DND-41 (cell line): ENCODE data around the gene HOXA3.

Experiments used
- ATAC-seq: fragments of 200-7000 bp; cut with Tn5 transposase; 3 replicates; pipeline ENCODE4 v1.9.1; 2021; ENCODE audit warnings: low read depth; ENCODE audit not compliant: insufficient read depth
- DNase-seq: peaks from one replicate; pipeline ENCODE4 v3.0.0-alpha.2; 2020
- H2AFZ ChIP-seq: 2 replicates; pipeline ENCODE4 v1.6.0; 2012; ENCODE audit warnings: low read depth, low read length
- H3K27ac ChIP-seq: 2 replicates; pipeline ENCODE4 v1.5.1; 2012; ENCODE audit warnings: low read length, inconsistent platforms
- H3K27me3 ChIP-seq: fragments of 200-600 bp; sonication (generic); 2 replicates; pipeline ENCODE4 v1.6.0; 2012; ENCODE audit warnings: low read length, mild to moderate bottlenecking, inconsistent platforms; ENCODE audit not compliant: insufficient read depth, poor library complexity
- H3K36me3 ChIP-seq: 2 replicates; pipeline ENCODE4 v1.5.1; 2012; ENCODE audit warnings: low read length, inconsistent platforms; ENCODE audit not compliant: insufficient read depth
- H3K4me1 ChIP-seq: 2 replicates; pipeline ENCODE4 v1.5.1; 2012; ENCODE audit warnings: mild to moderate bottlenecking, low read length; ENCODE audit not compliant: insufficient read depth
- H3K4me2 ChIP-seq: 2 replicates; pipeline ENCODE4 v1.6.0; 2012; ENCODE audit warnings: mild to moderate bottlenecking, moderate library complexity, low read length, inconsistent platforms; ENCODE audit not compliant: insufficient read depth
- H3K4me3 ChIP-seq, 2 experiments: fragments of 200-600 bp in 1 of 2; shearing (Covaris generic) in 1 of 2; 2 replicates each; pipeline ENCODE4 v1.5.1; 2012 to 2016; ENCODE audit warnings: inconsistent platforms in 2 of 2, low read length in 2 of 2, mild to moderate bottlenecking in 2 of 2, low read depth in 1 of 2, moderate library complexity in 1 of 2
- H3K79me2 ChIP-seq: 2 replicates; pipeline ENCODE4 v1.6.0; 2012; ENCODE audit warnings: low read length, inconsistent platforms; ENCODE audit not compliant: insufficient read depth
- H3K9ac ChIP-seq: 2 replicates; pipeline ENCODE4 v1.6.0; 2012; ENCODE audit warnings: low read depth, mild to moderate bottlenecking, inconsistent platforms, low read length, moderate library complexity
- H3K9me3 ChIP-seq: 2 replicates; pipeline ENCODE4 v1.5.1; 2012; ENCODE audit warnings: low read length, moderate library complexity, mild to moderate bottlenecking, inconsistent platforms; ENCODE audit not compliant: insufficient read depth, severe bottlenecking
- H4K20me1 ChIP-seq: 2 replicates; pipeline ENCODE4 v1.6.0; 2012; ENCODE audit warnings: low read length; ENCODE audit not compliant: insufficient read depth
- EZH2 ChIP-seq: IDR thresholded peaks from 3 replicates; pipeline ENCODE4 v1.6.1; 2012; ENCODE audit warnings: borderline replicate concordance, low read depth, mild to moderate bottlenecking, moderate library complexity, low read length, inconsistent platforms; ENCODE audit not compliant: severe bottlenecking
- TF ChIP-seq, protein P1 (sequence below): IDR thresholded peaks from 2 replicates; pipeline ENCODE4 v1.5.1; 2012; ENCODE audit warnings: borderline replicate concordance, low read length, moderate library complexity, mild to moderate bottlenecking; ENCODE audit not compliant: poor library complexity, severe bottlenecking; ENCODE audit errors: extremely low read depth

HOXA3 gene

DNA sequence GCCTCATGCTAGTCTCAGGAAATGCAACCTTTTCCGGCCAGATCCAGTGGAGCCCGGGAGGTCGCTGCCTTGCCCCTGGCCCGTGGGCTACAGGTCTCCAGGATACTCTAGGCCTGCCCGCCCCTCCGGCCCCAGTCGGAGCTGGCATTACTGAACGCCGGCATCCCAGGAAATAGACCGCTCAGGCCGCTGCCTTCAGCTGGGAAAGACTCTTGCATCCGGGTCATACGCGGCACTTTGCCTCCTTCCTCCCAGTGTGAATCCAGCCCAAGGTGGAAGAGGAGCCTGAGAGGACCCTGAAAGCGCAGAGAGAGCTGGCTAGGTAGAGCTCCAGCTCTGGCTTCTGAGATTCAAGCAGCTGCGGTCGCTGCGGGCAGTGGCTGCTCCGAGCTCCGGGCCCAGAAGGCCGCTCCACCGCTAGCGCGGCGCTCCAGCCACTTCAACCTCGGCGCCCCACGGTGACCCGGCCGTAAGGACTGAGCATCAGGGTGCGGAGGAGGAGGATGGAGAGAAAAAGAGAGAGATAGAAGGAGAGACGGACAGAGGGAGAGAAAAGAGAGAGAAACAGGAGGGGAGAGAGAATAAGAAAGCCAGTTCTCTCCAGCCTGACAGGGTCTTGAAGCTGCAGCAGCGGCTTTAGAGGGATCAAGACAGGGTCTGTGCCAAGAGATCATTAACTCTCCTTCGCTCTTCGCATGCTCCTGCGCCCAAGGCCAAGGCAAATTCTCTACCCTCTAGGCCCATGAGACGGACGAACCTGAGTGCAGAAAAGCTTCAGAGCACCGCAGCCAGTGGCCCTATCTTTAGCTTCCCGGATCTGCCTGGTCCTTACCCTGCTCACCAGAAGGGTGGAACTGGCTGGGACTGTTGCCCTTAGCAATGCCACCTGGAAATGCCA lies 23.5 kb upstream of the HOXA3 start:
- H4K20me1 ChIP-seq = no peaks in the 10 kb centered on the region
- no peaks in the 10 kb centered on the region for H3K9me3 ChIP-seq
- no peak overlapping the region for H2AFZ ChIP-seq
- H3K4me3 ChIP-seq = no peak overlapping the region
- H3K79me2 ChIP-seq = no peaks in the 10 kb centered on the region
- peaks cover 10% of the 10 kb centered on the region for H3K27me3 ChIP-seq
- no peak for TF ChIP-seq EZH2
- TF ChIP-seq, protein P1, sequence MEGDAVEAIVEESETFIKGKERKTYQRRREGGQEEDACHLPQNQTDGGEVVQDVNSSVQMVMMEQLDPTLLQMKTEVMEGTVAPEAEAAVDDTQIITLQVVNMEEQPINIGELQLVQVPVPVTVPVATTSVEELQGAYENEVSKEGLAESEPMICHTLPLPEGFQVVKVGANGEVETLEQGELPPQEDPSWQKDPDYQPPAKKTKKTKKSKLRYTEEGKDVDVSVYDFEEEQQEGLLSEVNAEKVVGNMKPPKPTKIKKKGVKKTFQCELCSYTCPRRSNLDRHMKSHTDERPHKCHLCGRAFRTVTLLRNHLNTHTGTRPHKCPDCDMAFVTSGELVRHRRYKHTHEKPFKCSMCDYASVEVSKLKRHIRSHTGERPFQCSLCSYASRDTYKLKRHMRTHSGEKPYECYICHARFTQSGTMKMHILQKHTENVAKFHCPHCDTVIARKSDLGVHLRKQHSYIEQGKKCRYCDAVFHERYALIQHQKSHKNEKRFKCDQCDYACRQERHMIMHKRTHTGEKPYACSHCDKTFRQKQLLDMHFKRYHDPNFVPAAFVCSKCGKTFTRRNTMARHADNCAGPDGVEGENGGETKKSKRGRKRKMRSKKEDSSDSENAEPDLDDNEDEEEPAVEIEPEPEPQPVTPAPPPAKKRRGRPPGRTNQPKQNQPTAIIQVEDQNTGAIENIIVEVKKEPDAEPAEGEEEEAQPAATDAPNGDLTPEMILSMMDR = no peak
- H3K36me3 ChIP-seq = no peaks in the 10 kb centered on the region
- no peak for ATAC-seq
- H3K27ac ChIP-seq = no peak overlapping the region
- no peak overlapping the region for H3K4me2 ChIP-seq
- H3K9ac ChIP-seq = no peak overlapping the region
- H3K4me1 ChIP-seq = no peaks in the 10 kb centered on the region
- DNase-seq = no peak

GRCh38 chr7:27174874-27175625 lies 22.7 kb upstream of the HOXA3 start:
- Histone ChIP-seq H4K20me1 (no peaks in the 10 kb centered on the region), H2AFZ (no peak overlapping the region), H3K9me3 (no peaks in the 10 kb centered on the region), H3K9ac (no peak overlapping the region), H3K27me3 (peaks cover 10% of the 10 kb centered on the region), H3K4me3 (no peak overlapping the region), H3K79me2 (no peaks in the 10 kb centered on the region), H3K4me2 (no peak overlapping the region), H3K4me1 (no peaks in the 10 kb centered on the region), H3K27ac (no peak overlapping the region), H3K36me3 (no peaks in the 10 kb centered on the region)
- no peak for ATAC-seq
- no peak for DNase-seq
- no peak for TF ChIP-seq EZH2
- TF ChIP-seq, protein P1 = no peak

DNA sequence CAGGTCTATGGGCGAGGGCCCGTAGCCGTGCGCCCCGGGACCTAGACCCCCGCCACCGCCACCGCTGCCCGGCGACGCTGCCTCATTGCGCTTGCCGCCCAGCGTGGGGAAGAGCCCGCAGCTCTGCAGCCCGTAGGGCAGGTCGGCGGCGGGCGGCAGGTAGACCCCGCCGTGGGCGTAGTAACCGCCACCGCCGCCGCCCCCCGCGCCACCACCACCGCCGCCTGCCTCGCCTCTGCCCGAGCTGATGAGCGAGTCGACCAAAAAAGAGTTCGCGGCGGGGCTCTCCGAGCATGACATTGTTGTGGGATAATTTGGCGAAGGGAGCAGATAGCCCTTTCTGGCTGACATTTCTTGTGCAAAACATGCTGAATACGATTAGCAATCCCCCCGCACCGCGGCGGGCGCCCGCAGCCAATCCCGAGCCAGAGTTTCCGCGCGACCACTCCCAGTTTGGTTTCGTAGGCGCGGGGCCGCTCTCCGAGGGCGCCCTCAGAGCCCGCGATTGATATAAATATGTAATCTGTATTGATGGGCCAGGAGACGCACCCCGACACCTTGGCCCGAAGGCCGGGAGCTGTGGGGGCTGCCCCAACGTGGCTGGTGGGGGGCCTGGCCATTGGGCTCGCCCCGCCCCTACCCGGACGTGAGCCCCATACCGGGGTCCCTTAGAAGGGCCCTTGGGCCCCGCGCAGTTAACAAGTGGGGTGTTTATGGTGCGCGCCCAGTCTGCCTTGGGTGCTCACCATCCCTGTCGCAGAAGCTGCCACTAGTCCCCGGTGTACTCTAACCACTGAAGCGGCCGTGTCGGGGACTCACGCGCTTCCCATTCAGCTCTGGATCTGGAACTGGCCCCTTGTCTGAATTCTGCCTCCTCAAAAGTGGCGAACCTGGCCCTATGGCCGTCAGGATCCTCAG lies 21.8 kb upstream of the HOXA3 start, which contains the start of gene HOXA10:
TSS of gene HOXA10 (minus strand) at position 365 of the 918 bp plus-strand sequence. CDS start at position 351, 14 bp downstream.
- DNase-seq = no peak
- Histone ChIP-seq H3K79me2 (no peaks in the 10 kb centered on the region), H3K9me3 (no peaks in the 10 kb centered on the region), H3K4me3 (no peak within 1 kb of the TSS), H3K9ac (no peak within 1 kb of the TSS), H3K36me3 (no peaks in the 10 kb centered on the region), H3K27ac (no peak within 1 kb of the TSS), H3K4me2 (no peak within 1 kb of the TSS), H3K4me1 (no peaks in the 10 kb centered on the region), H3K27me3 (peaks cover 10% of the 10 kb centered on the region), H4K20me1 (no peaks in the 10 kb centered on the region), H2AFZ (no peak within 1 kb of the TSS)
- TF ChIP-seq, protein P1 = no peak
- TF ChIP-seq EZH2 = no peak
- no peak for ATAC-seq
